Measurements from ENCODE around the gene CCNY.
"Not testable (repeated sequence)": the region's sequence is repeated elsewhere in the genome, so short reads cannot be mapped to it uniquely, and the experiment has no call there.

The CCNY gene

GRCh38 chr10:35526746-35527145 is 190.4 kb downstream of the CCNY start:
- in situ Hi-C loops (cut with HindIII; ENCODE audit: low sequenced_read_pairs): no loop called here
- DNase-seq (ENCODE audit: low read depth): no peak

GRCh38 chr10:35532141-35532540 is 195.8 kb downstream of the CCNY start:
- no peak for DNase-seq (ENCODE audit: low read depth)
- no peak for TF ChIP-seq CTCF (IDR thresholded peaks at IDR 0.05; ENCODE audit: low read depth, low read length, missing control alignments)
- in situ Hi-C loops (cut with HindIII; ENCODE audit: low sequenced_read_pairs): no loop called here
- H3K4me3 ChIP-seq (ENCODE audit: low read depth, low read length): no peak overlapping the region

More at GRCh38 chr10:35526746-35527145, 190.4 kb downstream of the CCNY start:
- H3K4me3 ChIP-seq (ENCODE audit: low read depth, low read length): no peak overlapping the region
- no peak for TF ChIP-seq CTCF (IDR thresholded peaks at IDR 0.05; ENCODE audit: low read depth, low read length, missing control alignments)

- H3K4me3 ChIP-seq (ENCODE audit: low read depth, low read length): no peak overlapping the region
- in situ Hi-C loops (cut with HindIII; ENCODE audit: low sequenced_read_pairs): no loop called here
- no peak for DNase-seq (ENCODE audit: low read depth)
- TF ChIP-seq CTCF (IDR thresholded peaks at IDR 0.05; ENCODE audit: low read depth, low read length, missing control alignments): no peak
Measured at GRCh38 chr10:35533565-35533964, 197.3 kb downstream of the CCNY start.

GRCh38 chr10:35535136-35535535 is 198.8 kb downstream of the CCNY start:
- TF ChIP-seq CTCF (IDR thresholded peaks at IDR 0.05; ENCODE audit: low read depth, low read length, missing control alignments): no peak
- in situ Hi-C loops (cut with HindIII; ENCODE audit: low sequenced_read_pairs): no loop called here
- H3K4me3 ChIP-seq (ENCODE audit: low read depth, low read length): no peak overlapping the region
- DNase-seq (ENCODE audit: low read depth): no peak

- H3K4me3 ChIP-seq (ENCODE audit: low read depth, low read length): no peak overlapping the region
- no peak for TF ChIP-seq CTCF (IDR thresholded peaks at IDR 0.05; ENCODE audit: low read depth, low read length, missing control alignments)
- in situ Hi-C loops (cut with HindIII; ENCODE audit: low sequenced_read_pairs): no loop called here
- no peak for DNase-seq (ENCODE audit: low read depth)
Measured at GRCh38 chr10:35536789-35537188, 200.5 kb downstream of the CCNY start.

GRCh38 chr10:35537925-35538324 is 201.6 kb downstream of the CCNY start:
- H3K4me3 ChIP-seq (ENCODE audit: low read depth, low read length); DNase-seq (ENCODE audit: low read depth); in situ Hi-C loops (cut with HindIII; ENCODE audit: low sequenced_read_pairs): not testable (repeated sequence)

- in situ Hi-C loops (cut with HindIII; ENCODE audit: low sequenced_read_pairs): no loop called here
- TF ChIP-seq CTCF (IDR thresholded peaks at IDR 0.05; ENCODE audit: low read depth, low read length, missing control alignments): no peak
- DNase-seq (ENCODE audit: low read depth): no peak
- H3K4me3 ChIP-seq (ENCODE audit: low read depth, low read length): no peak overlapping the region
Measured at GRCh38 chr10:35540296-35541164, 204.2 kb downstream of the CCNY start.
